ENCODE results near the gene DNAJC4. TPM values are rescaled to one million over a fixed set of nuclear protein-coding genes. Genes with fewer than 3 reads are reported as not detected.

Gene DNAJC4
- 14.6 and 17.8 TPM in 2 replicates for total RNA-seq (2021; fragmentation: NEBNext Ultra II Directional; extraction: Animal tissue kit (Norgen Biotek cat#: 25700))
- 31.0 and 34.0 TPM in 2 replicates for polyA plus RNA-seq (2011; rRNA removed)
- 25.0 TPM for polyA plus RNA-seq (2011; cell fraction: cytosol; rRNA removed)
- polyA plus RNA-seq (2011; cell fraction: nucleus; rRNA removed), result 66.8 TPM
- 25.2 to 30.5 TPM (median 27.3 TPM) in 4 replicates for polyA plus RNA-seq (2012, experiment 1 of 2)
- 22.9 TPM for polyA plus RNA-seq (2012, experiment 2 of 2)
- polyA plus RNA-seq (2013, experiment 1 of 2), result 25.9 TPM
- 23.8 TPM for polyA plus RNA-seq (2013, experiment 2 of 2)
- polyA minus RNA-seq (2011; rRNA and poly(A)+ RNA removed), result 8.7 and 13.7 TPM in 2 replicates
- 10.3 TPM for polyA minus RNA-seq (2011; cell fraction: cytosol; rRNA and poly(A)+ RNA removed)
- polyA minus RNA-seq (2011; cell fraction: nucleus; rRNA and poly(A)+ RNA removed), result 7.9 TPM
- long read RNA-seq, experiment 1, partial matches to known transcripts, result 11 of 16 reads
- long read RNA-seq, experiment 1, other reads (novel, unspliced or antisense), result 5 of 16 reads
- long read RNA-seq, experiment 2, result 0 reads

GRCh38 chr11:64230171-64230984 lies at the start of gene DNAJC4:
DNAJC4 (plus strand) TSS chr11:64230548; CDS start chr11:64230855, 307 bp downstream.
- H3K23me2 ChIP-seq (ENCODE audit: low read depth, low read length), result peaks cover 24% of the 10 kb centered on the region
- H4K91ac ChIP-seq (replicated peaks; ENCODE audit: insufficient read length, low read length), result no peak within 1 kb of the TSS
- CTCF ChIA-PET (ENCODE audit: partially characterized antibody), result interaction anchor here (0.6 to 8.6 kb wide), 2 partner anchors 24 to 34 kb away, joined by 3 to 51 read pairs; partner anchors contain the start of gene FERMT3
- H3K27ac ChIP-seq (ENCODE audit: low read depth, low read length), result no peak within 1 kb of the TSS; the same call in 1 of the 2 replicates
- no peaks in the 10 kb centered on the region for H3K9me3 ChIP-seq (ENCODE audit: insufficient read depth in 2 of 2, low read depth in 1 of 2, low read length in 1 of 2)
- no peak within 1 kb of the TSS for H2BK120ac ChIP-seq (replicated peaks; ENCODE audit: low read depth, low read length)
- POLR2A ChIA-PET (ENCODE audit: partially characterized antibody), result interaction anchor here (0.9 to 11.9 kb wide), 5 partner anchors 16 to 88 kb away, joined by 3 to 190 read pairs (median 3); partner anchors contain the start of genes FKBP2, PLCB3 and PPP1R14B
- peak within 1 kb of the TSS; percentile 73 for H4K8ac ChIP-seq (ENCODE audit: extremely low read depth, insufficient read depth, low read length)
- H3K4me1 ChIP-seq (replicated peaks in 1 of 4; ENCODE audit: control insufficient read depth in 3 of 4, insufficient read depth in 4 of 4, low read length in 3 of 4), result peaks cover 0 to 33% (median 14%) of the 10 kb centered on the region in 4 experiments; a peak in 6 of 7 replicates
- no peak within 1 kb of the TSS for H2AK5ac ChIP-seq (ENCODE audit: low read depth, low read length)
- H3K27me3 ChIP-seq (replicated peaks in 1 of 4; ENCODE audit: control insufficient read depth in 3 of 4, extremely low read depth in 1 of 4, insufficient read depth in 3 of 4, low read length in 3 of 4), result peaks cover 0 to 10% (median 6%) of the 10 kb centered on the region in 4 experiments; a peak in 4 of 7 replicates
- H2BK12ac ChIP-seq (ENCODE audit: low read depth, low read length), result 0 out of 2 replicates have a peak within 1 kb of the TSS, but pooled peaks have one; percentile 9
- no peak within 1 kb of the TSS for H2BK15ac ChIP-seq (ENCODE audit: low read length)
- peak within 1 kb of the TSS; percentile 47 for H3K56ac ChIP-seq (replicated peaks; ENCODE audit: insufficient read length, low read depth, low read length)
- H2BK5ac ChIP-seq (ENCODE audit: low read depth, low read length), result peak within 1 kb of the TSS; percentile 9; the same call in 1 of the 2 replicates
- H4K5ac ChIP-seq (ENCODE audit: insufficient read length, low read depth, low read length), result no peak within 1 kb of the TSS
- H3K4me2 ChIP-seq (ENCODE audit: insufficient read depth in 1 of 2, low read depth in 2 of 2, low read length in 2 of 2), result peak within 1 kb of the TSS; percentile 87 to 97
- no peak within 1 kb of the TSS for H3K14ac ChIP-seq (ENCODE audit: insufficient read length)
- peak within 1 kb of the TSS; percentile 70 to 80 (median 76) for H3K4me3 ChIP-seq (ENCODE audit: extremely low read depth in 1 of 4, insufficient read depth in 2 of 4, low read depth in 3 of 4, low read length in 4 of 4)
- H2BK20ac ChIP-seq (ENCODE audit: low read length), result no peak within 1 kb of the TSS
- no peaks in the 10 kb centered on the region for H3K36me3 ChIP-seq (ENCODE audit: control insufficient read depth in 2 of 4, insufficient read depth in 4 of 4, low read length in 3 of 4)
- no peak within 1 kb of the TSS for H3K23ac ChIP-seq (ENCODE audit: insufficient read length)
- peak within 1 kb of the TSS; percentile 26; the same call in 1 of the 2 replicates for H2AFZ ChIP-seq (ENCODE audit: low read length)
- FAIRE-seq, result no peak
- H3K79me1 ChIP-seq (ENCODE audit: low read depth, low read length), result no peaks in the 10 kb centered on the region; the same call in 1 of the 2 replicates
- 2% methylated on average over 45 of the region's 62 CpGs; no CpG with 5 or more reads in 1 of the 2 experiments for WGBS, 2 experiments (ENCODE audit: extremely low coverage in 1 of 2, insufficient coverage in 1 of 2, insufficient read length in 1 of 2, insufficient replicate concordance in 2 of 2, low coverage in 1 of 2, low lambda C conversion rate in 2 of 2, missing lambda C conversion rate in 1 of 2)
- peak within 1 kb of the TSS; percentile 71 for H3K18ac ChIP-seq (ENCODE audit: extremely low read depth, low read length)
- peak within 1 kb of the TSS in 3 of 4 experiments; percentile 38 to 76 (median 44); a peak in 6 of 7 replicates for H3K9ac ChIP-seq (replicated peaks in 1 of 4; ENCODE audit: extremely low read depth in 1 of 4, low read depth in 3 of 4, low read length in 3 of 4)
- peaks cover 0 to 2% of the 10 kb centered on the region in 2 experiments for H4K20me1 ChIP-seq (replicated peaks in 1 of 2; ENCODE audit: control insufficient read depth in 1 of 2, insufficient read depth in 2 of 2, low read length in 2 of 2)
- DNase-seq (ENCODE audit: low read depth in 1 of 2, low spot score in 2 of 2), result peak in 1 of 2 experiments; percentile 96
- no peak within 1 kb of the TSS for H3K4ac ChIP-seq (replicated peaks; ENCODE audit: insufficient read length, low read depth, low read length)
- H3K79me2 ChIP-seq (ENCODE audit: control insufficient read depth in 1 of 2, insufficient read depth in 2 of 2, low read length in 2 of 2), result no peaks in the 10 kb centered on the region
- TF ChIP-seq CEBPB (IDR thresholded peaks at IDR 0.05; ENCODE audit: low read depth, low read length) (no peak), BACH1 (IDR thresholded peaks at IDR 0.05; ENCODE audit: low read length) (0 out of 2 replicates have a peak, but pooled peaks have one; percentile 33), PHF8 (conservative IDR thresholded peaks at IDR 0.05; ENCODE audit: low read depth, low read length) (0 out of 2 replicates have a peak, but pooled peaks have one; percentile 9), CBX8 (IDR thresholded peaks at IDR 0.05; ENCODE audit: borderline replicate concordance, low read depth, low read length) (no peak), POLR2A (IDR thresholded peaks at IDR 0.05; ENCODE audit: control extremely low read depth in 1 of 2, low read depth in 2 of 2, low read length in 2 of 2) (peak in 1 of 2 experiments; percentile 63; a peak in 1 of 3 replicates), EP300 (IDR thresholded peaks at IDR 0.05; ENCODE audit: borderline replicate concordance in 1 of 2, low read depth in 2 of 2, low read length in 2 of 2) (no peak), KDM1A (IDR thresholded peaks at IDR 0.05; ENCODE audit: borderline replicate concordance, low read length) (no peak), HDAC2 (IDR thresholded peaks at IDR 0.05; ENCODE audit: borderline replicate concordance in 1 of 2, low read depth in 2 of 2, low read length in 2 of 2) (peak in 1 of 2 experiments; percentile 32; a peak in 1 of 4 replicates)

All from H1 (cell line).